ENCODE data around the gene TRPC3.

TRPC3 gene

DNA sequence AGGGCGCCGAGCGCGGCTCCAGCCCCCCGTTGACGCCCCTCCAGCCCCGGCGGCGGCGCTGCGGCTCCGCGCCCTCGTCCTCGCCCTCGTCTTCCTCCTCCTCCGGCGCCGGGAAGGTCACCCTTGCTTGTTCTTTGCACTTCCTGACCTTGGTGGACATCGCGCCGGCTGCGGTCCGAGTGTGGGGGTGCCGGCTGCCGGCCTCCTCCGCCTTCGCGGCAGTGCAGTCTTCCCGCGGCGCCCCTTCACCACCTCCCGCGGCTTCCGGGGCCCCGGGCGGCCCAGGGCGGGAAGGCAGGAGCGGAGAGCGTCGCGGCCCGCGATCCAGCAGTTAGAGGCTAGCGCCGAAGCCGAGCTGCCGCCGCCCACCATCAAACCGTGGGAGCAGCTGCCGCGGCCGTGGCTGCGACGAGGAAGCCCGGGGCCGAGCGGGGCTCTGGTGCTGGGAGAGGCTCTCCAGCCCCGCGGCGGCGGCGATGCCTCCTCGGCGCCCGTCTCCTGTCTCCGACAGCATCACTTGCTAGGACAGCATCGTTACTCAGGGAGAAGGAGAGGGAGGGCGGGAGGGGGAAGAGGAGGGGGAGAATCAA, at the start of gene TRPC3:
Gene TRPC3 (minus strand): TSS at position 540 of the 590 bp plus-strand sequence. CDS start 380 bp downstream, at position 160.
- no peak for DNase-seq (ENCODE audit: extremely low read depth, low read depth)
- TF ChIP-seq, protein P1, sequence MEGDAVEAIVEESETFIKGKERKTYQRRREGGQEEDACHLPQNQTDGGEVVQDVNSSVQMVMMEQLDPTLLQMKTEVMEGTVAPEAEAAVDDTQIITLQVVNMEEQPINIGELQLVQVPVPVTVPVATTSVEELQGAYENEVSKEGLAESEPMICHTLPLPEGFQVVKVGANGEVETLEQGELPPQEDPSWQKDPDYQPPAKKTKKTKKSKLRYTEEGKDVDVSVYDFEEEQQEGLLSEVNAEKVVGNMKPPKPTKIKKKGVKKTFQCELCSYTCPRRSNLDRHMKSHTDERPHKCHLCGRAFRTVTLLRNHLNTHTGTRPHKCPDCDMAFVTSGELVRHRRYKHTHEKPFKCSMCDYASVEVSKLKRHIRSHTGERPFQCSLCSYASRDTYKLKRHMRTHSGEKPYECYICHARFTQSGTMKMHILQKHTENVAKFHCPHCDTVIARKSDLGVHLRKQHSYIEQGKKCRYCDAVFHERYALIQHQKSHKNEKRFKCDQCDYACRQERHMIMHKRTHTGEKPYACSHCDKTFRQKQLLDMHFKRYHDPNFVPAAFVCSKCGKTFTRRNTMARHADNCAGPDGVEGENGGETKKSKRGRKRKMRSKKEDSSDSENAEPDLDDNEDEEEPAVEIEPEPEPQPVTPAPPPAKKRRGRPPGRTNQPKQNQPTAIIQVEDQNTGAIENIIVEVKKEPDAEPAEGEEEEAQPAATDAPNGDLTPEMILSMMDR (IDR thresholded peaks at IDR 0.05; ENCODE audit: low read depth, low read length) = no peak

DNA sequence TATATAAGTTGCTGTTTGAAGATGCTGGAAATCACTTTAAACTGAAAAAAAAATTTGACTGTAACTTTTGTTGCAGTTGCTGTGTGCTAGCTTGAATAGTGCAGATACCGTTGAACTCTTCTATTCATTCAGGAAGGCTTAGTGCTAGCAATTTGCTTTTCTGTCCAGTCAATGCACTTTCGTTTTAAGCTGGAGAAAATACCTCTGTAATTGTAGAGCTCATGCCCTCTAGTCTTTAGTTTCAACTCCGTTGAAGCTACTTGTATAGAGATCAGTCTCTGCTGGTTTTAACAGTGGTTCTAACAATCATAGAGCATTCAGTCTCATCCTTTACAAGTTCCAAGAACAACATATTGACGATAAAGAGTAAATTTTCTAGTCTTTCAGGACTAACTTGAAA, 49.0 kb upstream of the TRPC3 start:
- TF ChIP-seq, protein P1 (IDR thresholded peaks at IDR 0.05; ENCODE audit: low read depth, low read length) = no peak
- DNase-seq (ENCODE audit: extremely low read depth, low read depth) = no peak

DNA sequence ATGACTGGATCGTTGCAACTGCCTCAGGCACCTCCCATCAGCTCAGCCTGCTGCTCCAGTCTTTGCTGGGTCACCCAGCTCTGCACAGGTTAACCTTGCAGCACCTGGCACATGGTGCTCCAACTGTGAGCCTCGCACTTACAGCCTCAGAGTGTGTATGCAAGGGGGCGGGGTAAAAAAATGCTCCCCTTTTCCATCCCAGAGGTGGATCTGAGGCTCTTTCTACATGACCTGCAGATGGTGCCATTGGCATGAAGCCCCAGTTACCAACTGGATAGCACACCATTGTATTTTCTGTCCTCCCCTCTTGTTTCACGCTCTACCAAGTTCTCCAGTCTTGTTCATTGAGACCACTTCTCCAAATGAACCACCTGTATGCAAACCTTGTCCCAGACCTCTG, 46.2 kb upstream of the TRPC3 start:
- TF ChIP-seq, protein P1 (IDR thresholded peaks at IDR 0.05; ENCODE audit: low read depth, low read length) = peak; percentile 17
- DNase-seq (ENCODE audit: extremely low read depth, low read depth) = no peak

DNA sequence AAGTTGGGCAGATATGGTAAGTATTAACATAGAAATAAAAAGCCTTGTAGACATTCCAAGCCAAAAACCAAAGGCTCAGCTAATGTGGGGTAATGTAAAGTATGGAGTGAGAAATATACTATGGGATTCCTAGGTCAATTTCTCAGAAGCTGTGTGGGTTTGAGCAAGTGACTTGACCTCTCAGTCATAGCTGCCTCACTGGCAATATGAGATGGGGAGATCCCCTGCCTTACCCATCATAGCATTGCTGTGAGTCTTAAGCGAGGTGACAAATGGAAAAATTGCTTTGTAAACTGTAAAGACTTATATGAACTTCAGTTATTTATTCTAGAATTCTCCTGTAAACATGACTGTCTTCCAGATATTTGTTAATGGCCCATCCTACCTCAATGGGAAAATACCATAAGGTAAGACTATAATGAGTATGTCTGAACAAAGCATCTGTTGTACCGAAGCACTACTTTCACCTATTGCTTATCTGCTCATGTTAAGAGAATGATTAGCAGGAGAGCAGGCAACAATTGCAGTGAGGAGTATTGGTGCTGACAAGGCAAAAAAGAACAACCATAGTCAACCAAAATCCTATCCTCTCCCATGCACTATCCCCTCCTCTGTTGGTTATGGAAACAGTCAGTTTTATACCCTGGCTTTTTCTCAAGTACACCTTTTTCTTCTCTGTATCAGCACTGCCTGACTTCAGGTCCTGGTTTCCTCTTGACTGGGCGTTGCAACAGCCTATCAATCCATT, 44.1 kb upstream of the TRPC3 start:
- no peak for DNase-seq (ENCODE audit: extremely low read depth, low read depth)
- TF ChIP-seq, protein P1 (IDR thresholded peaks at IDR 0.05; ENCODE audit: low read depth, low read length) = no peak

DNA sequence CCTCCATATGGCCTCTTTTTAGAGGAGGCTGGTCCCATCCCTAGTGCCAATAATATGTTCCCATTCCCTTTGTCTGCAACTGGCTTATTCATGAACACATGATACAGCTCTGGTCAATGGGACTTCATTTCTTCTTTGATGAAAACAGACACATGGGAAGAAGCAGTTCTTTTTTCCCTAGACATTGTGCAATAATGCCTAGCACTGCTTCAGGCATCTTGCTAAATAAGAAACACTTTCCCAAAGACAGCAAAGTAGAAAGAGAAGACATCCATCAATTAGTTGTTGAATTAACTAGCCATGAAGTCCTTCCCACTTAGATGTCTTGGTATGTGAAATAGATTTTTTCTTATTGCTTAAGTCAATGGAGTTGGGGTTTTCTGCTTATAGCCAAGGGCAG, 40.1 kb upstream of the TRPC3 start:
- TF ChIP-seq, protein P1 (IDR thresholded peaks at IDR 0.05; ENCODE audit: low read depth, low read length) = no peak
- DNase-seq (ENCODE audit: extremely low read depth, low read depth) = no peak

DNA sequence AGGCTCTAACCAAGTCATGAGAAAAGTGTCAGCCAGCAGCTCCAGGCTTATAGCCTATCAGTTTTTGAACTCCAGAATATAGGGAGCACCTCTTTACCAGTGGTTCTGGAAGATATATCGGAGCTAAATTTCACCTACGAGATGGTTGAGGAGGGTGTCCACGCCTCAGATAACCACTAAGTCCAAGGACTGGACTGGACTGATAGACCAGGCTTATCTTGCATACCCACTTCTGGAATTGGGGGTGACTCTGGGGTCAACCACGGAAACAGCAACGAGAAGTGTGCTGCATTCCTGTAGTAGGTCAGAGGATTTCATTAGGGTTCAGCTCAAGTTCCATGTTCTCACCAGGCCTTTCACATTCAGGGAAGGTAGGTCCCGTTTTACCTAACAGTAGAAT, 38.6 kb upstream of the TRPC3 start:
- TF ChIP-seq, protein P1 (IDR thresholded peaks at IDR 0.05; ENCODE audit: low read depth, low read length) = no peak

DNA sequence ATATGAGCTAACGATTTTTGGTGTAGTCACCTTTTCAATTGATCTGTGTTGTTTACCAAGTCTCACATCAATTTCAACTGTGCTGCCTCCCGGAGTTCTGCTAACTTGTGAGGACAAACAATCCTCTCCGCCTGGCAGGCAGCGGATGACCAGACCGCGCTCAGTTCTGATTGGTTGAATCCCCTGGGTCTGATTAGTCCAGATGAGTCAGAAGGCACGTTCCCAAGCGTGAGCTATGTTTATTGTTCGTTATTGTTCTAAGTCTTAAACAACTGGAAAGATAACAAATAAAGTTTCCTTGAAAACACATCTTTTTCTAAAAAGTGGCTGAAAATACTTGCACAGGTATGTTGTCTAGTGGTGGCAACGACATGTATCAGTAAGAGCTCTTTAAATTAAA, 37.9 kb upstream of the TRPC3 start:
- DNase-seq (ENCODE audit: extremely low read depth, low read depth) = no peak
- TF ChIP-seq, protein P1 (IDR thresholded peaks at IDR 0.05; ENCODE audit: low read depth, low read length) = no peak

More for the DNA sequence above, 38.6 kb upstream of the TRPC3 start:
- DNase-seq (ENCODE audit: extremely low read depth, low read depth) = no peak
